H1 (cell line): ENCODE results near the gene CEND1.

Source experiments
- CTCF ChIP-seq, 3 experiments: IDR thresholded peaks; 1 replicate in 2 of 3; 2 replicates in 1 of 3; pipeline versions ENCODE4 v1.5.1 to v1.6.1; 2011; ENCODE audit warnings: low read length in 3 of 3, mild to moderate bottlenecking in 3 of 3, inconsistent platforms in 2 of 3, low read depth in 1 of 3, moderate library complexity in 1 of 3; ENCODE audit not compliant: insufficient read depth in 1 of 3; ENCODE audit errors: control extremely low read depth in 1 of 3
- EGR1 ChIP-seq: IDR thresholded peaks from 2 replicates; pipeline ENCODE4 v1.6.1; 2011; ENCODE audit warnings: low read depth, low read length, borderline replicate concordance
- EZH2 ChIP-seq: fragments of 200-600 bp; sonication (generic); IDR thresholded peaks from 2 replicates; pipeline ENCODE4 v1.7.1; 2012; ENCODE audit warnings: low read depth, mild to moderate bottlenecking, moderate library complexity, low read length, inconsistent platforms; ENCODE audit not compliant: severe bottlenecking
- MAX ChIP-seq: IDR thresholded peaks from 2 replicates; pipeline ENCODE4 v1.6.1; 2012; ENCODE audit warnings: inconsistent platforms
- POLR2A ChIP-seq, 2 experiments: IDR thresholded peaks; 1 replicate in 1 of 2; 2 replicates in 1 of 2; pipeline ENCODE4 v1.6.1; 2011; ENCODE audit warnings: low read depth in 2 of 2, low read length in 2 of 2, mild to moderate bottlenecking in 2 of 2; ENCODE audit errors: control extremely low read depth in 1 of 2
- POLR2AphosphoS5 ChIP-seq: IDR thresholded peaks from 2 replicates; pipeline ENCODE4 v1.6.1; 2011; ENCODE audit warnings: low read depth, low read length
- RFX5 ChIP-seq: IDR thresholded peaks from 2 replicates; pipeline ENCODE4 v1.6.1; 2011; ENCODE audit warnings: low read depth, low read length, improper control_type of control experiment, borderline replicate concordance
- SIN3A ChIP-seq, 2 experiments: IDR thresholded peaks in 1 of 2; conservative IDR thresholded peaks in 1 of 2; 2 replicates each; pipeline ENCODE4 v1.6.1; 2011 to 2012; ENCODE audit warnings: low read length in 2 of 2, improper control_type of control experiment in 1 of 2, low read depth in 1 of 2, mild to moderate bottlenecking in 1 of 2
- TAF1 ChIP-seq: IDR thresholded peaks from 2 replicates; pipeline ENCODE4 v1.6.1; 2011; ENCODE audit warnings: mild to moderate bottlenecking, low read depth, low read length

GRCh38 chr11:818396-819128 is 28.7 kb upstream of the CEND1 start, which contains the start of gene PNPLA2:
- TF ChIP-seq RFX5 (no peak), POLR2A (IDR thresholded peaks at IDR 0.05; ENCODE audit: control extremely low read depth in 1 of 2, low read depth in 2 of 2, low read length in 2 of 2) (no peak), TAF1 (no peak), MAX (no peak), SIN3A (conservative IDR thresholded peaks at IDR 0.05 in 1 of 2, IDR thresholded peaks at IDR 0.05 in 1 of 2; ENCODE audit: low read depth in 1 of 2, low read length in 2 of 2) (no peak), CTCF (IDR thresholded peaks at IDR 0.05; ENCODE audit: control extremely low read depth in 1 of 3, insufficient read depth in 1 of 3, low read depth in 1 of 3, low read length in 3 of 3) (no peak), EGR1 (no peak), POLR2AphosphoS5 (no peak), EZH2 (no peak)
